ENCODE results near the gene ZNF507.

ZNF507 gene

DNA sequence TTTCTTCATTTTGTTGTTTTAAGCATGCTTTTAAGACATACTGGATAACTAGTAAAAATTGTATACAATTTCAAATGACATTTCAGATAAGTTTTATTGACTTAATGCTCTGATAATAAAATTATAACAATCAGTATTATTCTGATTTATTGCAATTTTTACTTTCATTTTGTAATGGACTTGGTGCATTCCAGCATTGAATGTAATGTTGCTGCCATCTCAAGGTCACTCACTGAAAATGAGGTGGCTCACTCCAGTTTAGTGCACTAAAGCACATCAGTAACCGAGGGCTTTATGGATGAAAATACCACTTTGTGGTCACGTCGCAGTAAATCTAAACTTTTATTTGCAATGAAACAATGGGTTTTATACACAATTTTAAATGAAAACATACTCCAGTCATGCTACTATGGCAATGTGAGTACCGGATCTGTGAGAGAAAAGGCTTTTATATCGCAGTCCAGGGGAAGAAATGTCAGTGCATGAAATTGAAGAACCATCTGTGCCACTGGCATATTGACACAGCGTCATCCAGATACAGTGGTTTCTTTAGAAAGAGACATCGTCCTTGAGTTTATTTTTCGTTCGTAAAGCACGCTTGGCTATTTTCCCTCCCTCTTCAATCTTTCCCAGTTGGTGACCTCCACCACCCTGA is 20.7 kb upstream of the ZNF507 start:
- TF ChIP-seq, protein P1, sequence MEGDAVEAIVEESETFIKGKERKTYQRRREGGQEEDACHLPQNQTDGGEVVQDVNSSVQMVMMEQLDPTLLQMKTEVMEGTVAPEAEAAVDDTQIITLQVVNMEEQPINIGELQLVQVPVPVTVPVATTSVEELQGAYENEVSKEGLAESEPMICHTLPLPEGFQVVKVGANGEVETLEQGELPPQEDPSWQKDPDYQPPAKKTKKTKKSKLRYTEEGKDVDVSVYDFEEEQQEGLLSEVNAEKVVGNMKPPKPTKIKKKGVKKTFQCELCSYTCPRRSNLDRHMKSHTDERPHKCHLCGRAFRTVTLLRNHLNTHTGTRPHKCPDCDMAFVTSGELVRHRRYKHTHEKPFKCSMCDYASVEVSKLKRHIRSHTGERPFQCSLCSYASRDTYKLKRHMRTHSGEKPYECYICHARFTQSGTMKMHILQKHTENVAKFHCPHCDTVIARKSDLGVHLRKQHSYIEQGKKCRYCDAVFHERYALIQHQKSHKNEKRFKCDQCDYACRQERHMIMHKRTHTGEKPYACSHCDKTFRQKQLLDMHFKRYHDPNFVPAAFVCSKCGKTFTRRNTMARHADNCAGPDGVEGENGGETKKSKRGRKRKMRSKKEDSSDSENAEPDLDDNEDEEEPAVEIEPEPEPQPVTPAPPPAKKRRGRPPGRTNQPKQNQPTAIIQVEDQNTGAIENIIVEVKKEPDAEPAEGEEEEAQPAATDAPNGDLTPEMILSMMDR (IDR thresholded peaks at IDR 0.05; ENCODE audit: borderline replicate concordance, extremely low read depth, low read length, poor library complexity, severe bottlenecking) = peak; percentile 52
- TF ChIP-seq EZH2 (IDR thresholded peaks at IDR 0.05; ENCODE audit: borderline replicate concordance, low read depth, low read length, severe bottlenecking) = no peak
- Histone ChIP-seq H3K9ac (ENCODE audit: low read depth, low read length) (no peak overlapping the region), H3K4me2 (ENCODE audit: insufficient read depth, low read length) (no peak overlapping the region), H3K4me3 (ENCODE audit: low read depth in 1 of 2, low read length in 2 of 2) (no peak overlapping the region), H3K36me3 (ENCODE audit: insufficient read depth, low read length) (no peaks in the 10 kb centered on the region), H3K27me3 (ENCODE audit: insufficient read depth, low read length, poor library complexity) (peaks cover 2% of the 10 kb centered on the region), H3K27ac (ENCODE audit: low read length) (no peak overlapping the region), H3K4me1 (ENCODE audit: insufficient read depth, low read length) (no peaks in the 10 kb centered on the region), H4K20me1 (ENCODE audit: insufficient read depth, low read length) (no peaks in the 10 kb centered on the region), H2AFZ (ENCODE audit: low read depth, low read length) (no peak overlapping the region), H3K9me3 (ENCODE audit: insufficient read depth, low read length, severe bottlenecking) (no peaks in the 10 kb centered on the region), H3K79me2 (ENCODE audit: insufficient read depth, low read length) (no peaks in the 10 kb centered on the region)
- DNase-seq (no peak), ATAC-seq (ENCODE audit: insufficient read depth, low read depth) (no peak)

DNA sequence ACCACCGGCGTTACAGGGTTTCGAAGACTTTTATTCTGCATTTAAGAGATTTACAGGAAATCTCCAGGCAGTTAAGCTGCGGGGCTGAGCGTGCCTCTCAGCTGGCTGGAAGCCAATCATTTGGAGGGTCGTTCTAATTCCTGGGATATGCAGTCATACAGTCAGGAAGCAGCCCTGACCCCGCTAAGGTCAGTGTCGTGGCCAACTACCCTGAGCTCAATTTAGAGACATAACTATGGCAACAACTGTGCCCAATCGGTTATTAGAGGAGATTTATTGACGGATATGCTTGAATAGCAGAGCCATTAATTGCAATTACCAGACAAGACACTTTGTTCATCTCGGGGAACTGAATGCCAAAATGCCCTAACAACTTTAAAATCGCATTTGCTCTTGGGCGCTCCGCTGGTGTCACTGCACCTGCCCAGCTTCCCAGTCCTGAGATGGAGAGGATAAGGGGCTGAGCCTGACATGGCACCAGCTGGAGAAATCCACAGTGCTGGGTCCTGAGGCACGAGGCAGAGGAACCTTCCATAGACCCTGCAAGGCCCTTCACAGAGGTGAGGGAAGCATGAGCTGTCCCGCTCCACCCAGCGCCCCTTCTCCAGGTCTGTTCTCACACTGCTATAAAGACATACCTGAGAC is 15.1 kb upstream of the ZNF507 start:
- no peak for ATAC-seq (ENCODE audit: insufficient read depth, low read depth)

DNA sequence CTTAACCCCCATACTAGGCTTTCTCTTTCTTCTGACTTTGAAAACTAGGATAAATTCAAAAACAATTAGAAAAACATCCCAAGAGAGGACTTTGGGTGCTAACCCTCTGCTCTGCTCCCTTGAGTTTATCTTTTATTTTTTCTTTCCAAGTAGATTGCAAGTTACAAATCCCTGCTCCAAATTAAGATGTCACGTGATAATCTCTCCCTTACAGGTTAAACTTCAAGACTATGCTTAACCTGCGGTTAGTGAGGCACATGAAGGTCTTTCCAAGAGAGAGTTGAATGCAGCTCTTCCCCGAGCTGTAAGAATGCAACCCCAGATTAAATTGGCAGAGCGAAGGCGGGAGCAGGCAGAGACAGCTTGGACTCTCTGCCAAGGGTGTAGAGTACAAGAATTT is 12.2 kb upstream of the ZNF507 start:
- no peak for ATAC-seq (ENCODE audit: insufficient read depth, low read depth)
- Histone ChIP-seq H3K79me2 (ENCODE audit: insufficient read depth, low read length) (no peaks in the 10 kb centered on the region), H3K9me3 (ENCODE audit: insufficient read depth, low read length, severe bottlenecking) (no peaks in the 10 kb centered on the region), H3K27ac (ENCODE audit: low read length) (no peak overlapping the region), H3K4me1 (ENCODE audit: insufficient read depth, low read length) (no peaks in the 10 kb centered on the region), H3K9ac (ENCODE audit: low read depth, low read length) (no peak overlapping the region), H4K20me1 (ENCODE audit: insufficient read depth, low read length) (no peaks in the 10 kb centered on the region), H3K4me3 (ENCODE audit: low read depth in 1 of 2, low read length in 2 of 2) (no peak overlapping the region), H2AFZ (ENCODE audit: low read depth, low read length) (no peak overlapping the region), H3K36me3 (ENCODE audit: insufficient read depth, low read length) (no peaks in the 10 kb centered on the region), H3K27me3 (ENCODE audit: insufficient read depth, low read length, poor library complexity) (peaks cover 6% of the 10 kb centered on the region), H3K4me2 (ENCODE audit: insufficient read depth, low read length) (no peak overlapping the region)
- no peak for DNase-seq
- TF ChIP-seq, protein P1 (IDR thresholded peaks at IDR 0.05; ENCODE audit: borderline replicate concordance, extremely low read depth, low read length, poor library complexity, severe bottlenecking) = no peak
- no peak for TF ChIP-seq EZH2 (IDR thresholded peaks at IDR 0.05; ENCODE audit: borderline replicate concordance, low read depth, low read length, severe bottlenecking)

More for the DNA sequence above, 15.1 kb upstream of the ZNF507 start:
- Histone ChIP-seq H3K9me3 (ENCODE audit: insufficient read depth, low read length, severe bottlenecking) (no peaks in the 10 kb centered on the region), H4K20me1 (ENCODE audit: insufficient read depth, low read length) (no peaks in the 10 kb centered on the region), H2AFZ (ENCODE audit: low read depth, low read length) (no peak overlapping the region), H3K4me3 (ENCODE audit: low read depth in 1 of 2, low read length in 2 of 2) (no peak overlapping the region), H3K27ac (ENCODE audit: low read length) (no peak overlapping the region), H3K4me1 (ENCODE audit: insufficient read depth, low read length) (no peaks in the 10 kb centered on the region), H3K9ac (ENCODE audit: low read depth, low read length) (no peak overlapping the region), H3K4me2 (ENCODE audit: insufficient read depth, low read length) (no peak overlapping the region), H3K79me2 (ENCODE audit: insufficient read depth, low read length) (no peaks in the 10 kb centered on the region), H3K36me3 (ENCODE audit: insufficient read depth, low read length) (no peaks in the 10 kb centered on the region), H3K27me3 (ENCODE audit: insufficient read depth, low read length, poor library complexity) (peaks cover 6% of the 10 kb centered on the region)
- no peak for TF ChIP-seq EZH2 (IDR thresholded peaks at IDR 0.05; ENCODE audit: borderline replicate concordance, low read depth, low read length, severe bottlenecking)
- TF ChIP-seq, protein P1 (IDR thresholded peaks at IDR 0.05; ENCODE audit: borderline replicate concordance, extremely low read depth, low read length, poor library complexity, severe bottlenecking) = no peak
- no peak for DNase-seq

Data from DND-41 (cell line).